Measurements from ENCODE around the gene UNC5A. TPM values are rescaled to one million over a fixed set of nuclear protein-coding genes. Genes with fewer than 3 reads are reported as not detected.

The UNC5A gene
- total and polyA plus RNA-seq, 2 of the 8 experiments (the other 6 are each of a cell fraction or from before 2014, with no cell fraction given), result 4.0 to 7.6 TPM

DNA sequence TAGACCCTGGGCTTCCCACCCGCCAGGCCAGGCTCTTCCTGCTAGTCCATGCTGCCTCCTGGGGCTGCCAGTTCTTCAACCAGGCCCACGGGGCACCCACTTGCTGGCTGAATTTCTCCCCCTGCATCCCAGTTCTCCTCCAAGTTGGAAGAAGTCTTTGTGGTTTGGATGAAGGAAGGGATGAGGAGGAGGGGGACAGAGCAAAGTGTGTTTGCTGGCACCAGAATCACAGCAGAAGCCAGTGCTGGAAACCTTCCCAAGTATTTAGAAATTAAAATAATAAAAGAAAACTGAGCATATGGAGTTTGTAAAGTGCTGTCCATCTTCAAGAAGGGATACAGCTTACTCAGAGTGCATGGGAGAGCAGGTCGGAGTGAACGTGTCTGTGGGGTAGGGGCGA is 19.4 kb upstream of the UNC5A start (continued):
- TF ChIP-seq SAP30 (IDR thresholded peaks at IDR 0.05; ENCODE audit: insufficient read depth, insufficient replicate concordance, low read length), result no peak

All from H1 (cell line).